GM18498 (cell line): ENCODE measurements around the gene RIN1.

Experiments used
- ATAC-seq: cut with Tn5 transposase; IDR thresholded peaks from one replicate; pipeline ENCODE4 v1.9.1; 2021; ENCODE audit warnings: mild to moderate bottlenecking, moderate library complexity; ENCODE audit not compliant: unreplicated experiment

RIN1 gene

DNA sequence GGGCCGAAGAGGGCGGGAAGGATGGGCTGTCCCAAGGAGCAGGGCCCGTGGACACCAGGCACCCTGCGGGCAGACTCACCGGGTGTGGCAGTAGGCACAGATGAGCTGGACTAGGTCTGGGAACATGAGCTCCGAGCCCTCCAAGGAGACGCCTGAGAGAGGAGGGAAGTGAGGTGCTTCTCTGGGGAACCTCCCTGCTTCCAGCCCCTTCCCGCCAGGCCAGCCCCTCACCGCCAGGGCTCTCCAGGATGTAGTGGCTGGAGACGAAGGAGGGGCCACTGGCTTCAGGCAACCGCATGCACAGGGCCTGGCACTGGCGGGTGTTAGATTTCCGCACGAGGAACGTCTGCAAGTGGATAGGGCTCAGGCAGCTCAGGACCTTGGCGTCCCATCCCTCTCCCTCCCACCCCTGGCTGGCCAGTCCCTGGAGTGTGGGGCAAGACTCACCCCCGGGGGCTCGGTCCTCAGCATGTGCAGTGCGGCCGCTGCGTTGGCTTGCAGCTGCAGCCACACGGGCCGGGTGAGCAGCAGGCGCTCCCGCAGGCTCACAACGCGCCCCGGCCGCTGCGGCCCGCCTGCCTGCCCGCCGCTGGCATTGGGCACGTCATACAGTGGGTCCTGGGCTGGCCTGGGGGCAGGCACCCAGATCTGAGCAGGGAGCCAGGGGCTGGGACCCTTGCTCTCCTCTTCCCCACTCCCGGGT, 552 bp downstream of the RIN1 start:
- no peak for ATAC-seq

GRCh38 chr11:66334605-66335442, 1.4 kb downstream of the RIN1 start:
- ATAC-seq = no peak

GRCh38 chr11:66333896-66334604, 2.2 kb downstream of the RIN1 start:
- no peak for ATAC-seq

GRCh38 chr11:66333220-66333877, 2.9 kb downstream of the RIN1 start:
- ATAC-seq = no peak

GRCh38 chr11:66332371-66333219, 3.6 kb downstream of the RIN1 start:
- no peak for ATAC-seq

DNA sequence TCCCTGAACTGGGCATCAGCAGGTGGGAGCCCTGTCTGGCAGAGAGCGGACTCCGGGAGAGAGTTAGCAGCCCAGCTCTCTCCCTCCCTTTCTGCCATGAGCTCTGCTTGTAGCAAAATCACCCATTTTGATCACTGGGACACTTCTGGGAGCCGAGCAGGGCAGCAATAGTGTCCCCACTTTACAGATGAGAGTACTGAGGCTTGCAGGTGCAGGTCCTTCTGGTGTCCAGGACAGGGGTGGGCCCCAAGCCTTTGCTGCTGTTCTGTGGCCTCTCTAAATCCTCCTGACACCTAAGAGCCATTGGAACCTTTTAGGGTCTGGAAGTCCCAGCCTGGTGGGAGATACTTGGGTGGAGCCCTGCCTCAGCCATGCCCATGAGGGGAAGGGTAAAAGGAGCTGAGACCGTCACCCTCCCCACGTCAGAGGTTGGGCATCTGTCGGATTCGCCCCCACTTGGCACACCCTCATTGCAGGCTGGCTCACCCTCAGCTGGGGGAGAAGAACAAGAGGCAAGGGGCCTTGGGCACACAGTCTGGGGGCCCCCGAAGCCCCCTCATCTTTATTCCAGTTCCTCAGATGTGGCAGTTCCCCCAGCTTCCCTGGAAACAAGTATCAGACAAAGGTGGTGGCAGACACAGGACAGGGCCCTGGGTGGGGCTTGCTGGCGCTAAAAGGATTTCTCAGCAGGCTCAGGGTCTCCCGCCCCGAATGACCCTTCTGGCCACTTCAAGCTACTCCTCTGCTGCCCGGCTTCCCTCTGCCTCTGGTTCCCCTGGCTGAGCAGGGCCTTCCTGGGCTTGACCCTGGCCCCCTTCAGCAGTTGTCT, 4.5 kb downstream of the RIN1 start:
- no peak for ATAC-seq

DNA sequence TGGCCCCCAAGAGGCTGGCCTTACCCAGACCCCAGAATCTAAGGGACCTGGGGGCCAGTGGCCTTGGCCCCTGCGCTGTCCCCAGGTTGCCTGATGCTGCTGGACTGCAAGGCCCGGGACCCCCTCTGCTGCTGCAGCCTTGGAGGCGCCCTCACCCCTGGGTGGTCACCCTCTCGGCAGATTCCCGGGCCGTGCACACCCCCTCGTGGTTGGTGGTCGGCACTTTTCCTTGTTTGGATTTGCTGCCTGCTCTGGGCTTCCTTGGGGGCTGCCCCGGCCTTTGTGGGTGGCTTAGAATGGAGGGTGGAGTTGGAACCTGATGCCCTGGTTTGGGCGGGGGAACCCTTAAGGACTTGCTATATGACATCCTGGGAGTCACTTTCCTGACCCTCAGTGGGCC, 5.3 kb downstream of the RIN1 start:
- no peak for ATAC-seq

DNA sequence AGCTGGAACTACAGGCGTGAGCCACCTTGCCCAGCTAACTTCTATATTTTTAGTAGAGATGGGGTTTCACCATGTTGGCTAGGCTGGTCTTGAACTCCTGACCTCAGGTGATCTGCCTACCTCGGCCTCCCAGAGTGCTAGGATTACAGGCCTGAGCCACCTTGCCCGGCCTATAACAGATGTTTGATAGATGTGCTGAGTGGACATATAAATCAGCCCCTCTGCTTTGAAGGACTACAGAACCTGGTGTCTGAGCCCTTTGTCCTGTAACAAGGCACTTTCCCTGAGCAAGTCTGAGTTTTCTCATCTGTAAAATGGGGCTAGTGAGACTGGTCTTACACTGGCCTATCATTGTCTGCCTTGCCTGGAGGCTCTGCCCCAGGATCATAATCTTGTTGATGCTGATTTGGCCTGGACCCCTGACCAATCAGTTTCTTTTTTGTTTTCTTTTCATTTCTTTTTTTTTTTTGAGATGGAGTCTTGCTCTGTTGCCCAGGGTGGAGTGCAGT, 7.0 kb downstream of the RIN1 start:
- no peak for ATAC-seq

DNA sequence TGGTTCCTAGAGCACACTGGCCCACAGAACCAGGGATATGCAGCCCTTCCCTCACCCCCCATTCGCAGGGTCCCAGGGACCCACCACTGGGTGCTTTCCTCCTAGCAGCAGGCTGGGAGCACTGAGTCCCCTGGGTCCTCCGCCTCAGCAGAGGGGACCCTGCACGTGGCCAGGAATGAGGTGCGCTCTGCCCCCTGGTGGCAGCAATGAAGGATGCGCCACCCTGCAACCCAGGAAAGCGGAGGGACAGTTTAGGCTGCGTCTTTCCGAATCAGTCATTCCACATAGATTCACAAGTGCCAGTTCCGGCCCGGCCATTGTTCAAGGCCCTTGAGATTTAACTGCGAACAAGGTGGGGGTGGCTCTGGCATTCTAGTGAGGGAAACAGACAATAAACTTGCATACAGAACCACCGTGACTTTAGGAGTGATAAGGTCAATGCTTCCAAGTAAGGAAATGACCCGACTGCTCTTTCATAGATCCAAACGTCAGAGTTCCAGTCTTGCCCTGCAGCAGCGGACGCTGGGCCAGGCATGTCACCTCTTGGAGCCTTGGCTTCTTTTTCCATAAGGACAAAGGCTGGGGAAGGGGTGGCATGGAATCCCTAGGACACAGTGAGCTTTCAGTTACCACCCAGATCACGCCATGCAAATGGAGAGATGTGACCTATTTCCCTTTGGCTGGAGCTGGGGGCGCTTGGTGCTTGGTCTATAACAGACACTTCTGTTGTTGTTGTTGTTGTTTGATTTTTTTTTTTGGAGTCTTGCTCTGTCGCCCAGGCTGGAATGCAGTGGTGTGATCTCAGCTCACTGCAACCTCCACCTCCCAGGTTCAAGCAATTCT, 7.7 kb downstream of the RIN1 start:
- ATAC-seq = no peak

DNA sequence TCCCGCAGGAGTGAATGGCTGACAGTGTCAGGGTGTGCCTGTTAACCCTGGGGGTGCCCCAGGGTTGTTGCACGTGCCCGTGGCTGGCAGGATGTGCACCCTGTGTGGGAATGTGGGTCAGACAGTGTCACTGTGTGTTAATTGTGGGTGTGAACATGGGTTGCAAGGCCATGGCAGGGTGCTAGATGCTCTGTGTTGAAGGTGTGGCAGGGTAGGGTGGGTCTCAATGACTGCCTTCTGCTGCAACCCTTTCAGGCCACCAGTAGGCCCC, 8.3 kb downstream of the RIN1 start:
- ATAC-seq = no peak

DNA sequence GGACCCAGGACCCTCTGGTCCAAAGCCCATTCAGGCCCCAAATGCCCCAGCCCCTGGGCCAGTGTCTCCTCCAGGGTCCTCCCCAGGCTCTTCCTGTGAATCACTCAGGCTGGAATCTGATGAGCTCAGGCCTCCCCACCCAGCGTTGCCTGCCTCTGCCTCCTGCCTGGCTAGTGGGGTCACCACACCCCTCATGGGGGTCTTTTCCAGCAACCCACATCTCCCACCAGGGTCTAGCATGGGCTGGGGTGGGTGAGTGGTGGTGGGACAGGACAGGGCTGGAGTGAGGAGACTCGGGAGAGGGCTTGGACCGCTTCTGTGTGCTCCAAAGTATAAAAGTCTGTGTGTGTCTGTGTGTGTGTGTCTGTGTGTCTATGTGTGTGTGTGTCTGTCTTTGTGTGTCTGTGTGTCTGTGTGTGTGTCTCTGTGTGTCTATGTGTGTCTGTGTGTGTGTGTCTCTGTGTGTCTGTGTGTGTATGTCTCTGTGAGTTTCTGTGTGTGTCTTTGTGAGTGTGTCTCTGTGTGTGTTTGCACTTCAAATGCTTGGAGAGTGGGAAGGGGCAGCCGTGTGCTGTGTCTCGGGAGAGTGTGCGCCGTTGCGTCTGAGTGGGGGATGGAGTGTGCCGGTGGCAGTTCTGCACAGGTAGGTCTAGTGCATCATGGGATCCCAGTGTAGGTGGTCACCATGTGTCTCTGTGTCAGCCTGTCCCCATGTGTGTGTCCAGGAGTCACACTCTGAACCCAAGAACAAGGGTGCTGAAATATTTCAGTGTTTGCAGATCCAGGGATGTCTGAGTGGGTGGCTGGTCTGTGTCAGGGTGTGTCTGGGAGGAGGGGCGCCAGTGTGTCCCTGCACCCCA, 8.8 kb downstream of the RIN1 start:
- no peak for ATAC-seq

DNA sequence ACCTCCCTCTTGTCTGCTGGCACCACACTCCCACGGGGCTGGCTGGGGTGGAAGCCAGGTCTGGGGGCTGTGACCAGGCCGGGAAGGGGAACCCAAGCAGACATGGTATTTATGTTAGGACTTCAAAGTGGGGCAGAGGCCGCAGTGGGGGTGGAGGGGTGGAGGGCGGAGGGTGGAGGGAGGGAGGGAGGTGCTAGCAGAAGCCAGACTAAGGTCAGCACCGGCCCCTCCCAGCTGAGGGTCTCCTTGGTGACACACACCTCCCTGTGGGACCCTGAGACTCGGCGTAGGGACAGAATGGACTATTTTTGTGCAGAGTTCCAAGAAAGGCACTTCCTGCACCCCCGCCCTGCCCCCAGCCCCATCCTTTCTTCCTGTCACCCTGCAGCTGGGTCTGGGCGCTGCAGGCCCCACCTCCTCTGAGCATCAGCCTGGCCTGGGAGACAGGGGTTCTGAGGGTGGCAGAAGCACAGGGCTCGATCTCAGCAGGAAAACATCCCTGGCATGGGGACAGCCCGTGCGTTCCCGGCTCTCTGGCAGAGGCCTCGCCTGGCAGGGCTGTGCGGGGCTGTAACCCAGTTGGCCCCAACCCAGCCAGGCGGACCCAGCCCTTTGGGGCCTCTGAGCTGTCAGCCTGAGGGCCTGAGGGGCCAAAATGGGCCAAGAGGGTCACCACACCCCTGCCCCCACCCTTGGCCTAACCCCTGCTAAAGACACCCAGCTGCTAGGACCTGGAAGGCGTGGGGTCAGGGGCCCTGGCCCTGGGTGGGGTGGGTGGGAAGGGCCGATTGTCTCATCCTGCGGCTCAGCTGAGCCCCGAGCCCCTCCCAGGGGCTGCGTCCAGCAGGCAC, 9.7 kb downstream of the RIN1 start:
- no peak for ATAC-seq

DNA sequence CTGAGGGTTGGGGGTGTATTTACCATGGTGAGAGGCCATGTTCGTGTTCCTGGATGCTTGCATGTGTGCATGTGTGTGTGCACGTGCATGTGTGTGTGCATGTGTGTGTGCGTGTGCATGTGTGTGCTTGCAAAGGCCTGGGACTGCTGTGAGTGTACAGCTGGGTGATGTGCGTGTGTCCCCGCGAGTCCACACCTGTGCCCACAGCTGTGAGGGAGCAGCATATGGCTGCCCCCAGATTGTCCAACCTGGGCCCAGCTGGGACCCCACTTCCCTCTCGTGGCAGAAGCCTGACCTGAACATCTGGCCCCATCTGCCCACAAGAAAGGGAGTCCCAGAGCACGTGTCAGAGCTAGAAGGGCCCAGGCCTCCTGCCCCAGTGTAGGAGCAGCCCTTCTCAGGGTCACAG, 11.0 kb downstream of the RIN1 start:
- ATAC-seq = no peak

GRCh38 chr11:66324664-66325063, 11.6 kb downstream of the RIN1 start:
- no peak for ATAC-seq

DNA sequence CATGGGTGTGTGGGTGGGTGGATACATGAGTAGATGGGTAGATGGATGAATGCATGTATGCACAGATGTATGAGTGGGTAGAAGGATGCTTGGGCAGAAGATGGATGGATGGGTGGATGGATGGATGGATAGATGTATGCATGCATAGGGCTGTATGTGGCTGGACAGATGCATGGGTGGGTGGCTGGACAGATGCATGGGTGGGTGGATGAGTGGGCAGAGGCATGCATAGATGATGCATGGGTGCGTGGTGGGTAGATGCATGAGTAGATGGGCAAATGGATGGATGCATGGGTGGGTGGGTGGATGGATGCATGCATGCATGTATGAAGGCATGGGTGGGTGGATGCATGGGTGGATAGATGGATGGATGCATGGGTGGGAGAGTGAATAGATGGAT, 12.6 kb downstream of the RIN1 start:
- ATAC-seq = no peak

DNA sequence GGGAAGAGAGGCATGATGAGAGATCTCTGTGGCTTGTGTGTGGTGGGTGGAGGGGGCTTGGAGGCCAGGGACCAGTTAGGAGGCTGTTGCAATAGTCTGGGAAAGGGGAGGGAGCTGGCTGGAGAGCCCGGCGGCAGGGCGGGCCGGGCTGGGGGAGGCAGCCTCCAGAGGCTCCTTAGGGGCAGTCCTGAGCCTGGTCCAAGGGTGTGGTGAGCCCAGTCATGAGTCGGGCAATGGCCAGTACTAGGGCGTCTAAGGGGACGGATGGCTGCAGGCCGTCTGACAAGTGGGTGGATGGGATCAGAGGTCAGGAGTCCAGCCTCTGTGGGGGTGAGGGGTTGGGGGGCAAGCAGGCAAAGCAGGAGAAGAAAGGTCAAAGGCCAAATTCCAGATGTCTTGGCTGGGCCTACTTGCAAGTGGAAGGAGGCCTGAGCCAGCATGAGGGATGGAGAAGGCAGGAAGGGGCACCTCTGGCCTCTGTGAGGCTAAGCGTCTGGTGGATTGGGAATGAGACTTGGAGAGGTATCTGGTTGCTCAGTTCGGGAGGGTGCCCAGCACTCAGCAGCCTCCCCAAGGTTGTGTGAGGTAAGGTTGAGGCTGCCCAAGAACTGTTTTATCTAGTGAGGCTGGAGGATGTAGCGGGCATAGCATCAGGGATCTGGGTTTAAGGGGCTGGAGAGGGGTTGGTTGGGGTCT, 13.4 kb downstream of the RIN1 start:
- ATAC-seq = no peak
